ENCODE data around the gene PLBD1.

The PLBD1 gene

GRCh38 chr12:14611640-14612203, 44.0 kb upstream of the PLBD1 start:
- TF ChIP-seq REST (IDR thresholded peaks at IDR 0.05; ENCODE audit: insufficient read depth in 1 of 2, low read depth in 2 of 2, low read length in 2 of 2): no peak
- no peak for TF ChIP-seq TAF1 (IDR thresholded peaks at IDR 0.05; ENCODE audit: borderline replicate concordance, insufficient read depth, low read length)
- TF ChIP-seq POLR2AphosphoS5 (IDR thresholded peaks at IDR 0.05; ENCODE audit: low read depth, low read length): no peak

- TF ChIP-seq SIN3A (IDR thresholded peaks at IDR 0.05; ENCODE audit: borderline replicate concordance, insufficient read depth, low read length): no peak
- no peak for TF ChIP-seq TAF1 (IDR thresholded peaks at IDR 0.05; ENCODE audit: borderline replicate concordance, insufficient read depth, low read length)
- no peak for TF ChIP-seq FOXP2 (optimal IDR thresholded peaks at IDR 0.05; ENCODE audit: borderline replicate concordance, extremely low read depth, extremely low read length, insufficient read depth)
- no peak for TF ChIP-seq POLR2AphosphoS5 (IDR thresholded peaks at IDR 0.05; ENCODE audit: low read depth, low read length)
These were observed 39.9 kb upstream of the PLBD1 start for GRCh38 chr12:14607568-14607967.

- TF ChIP-seq POLR2AphosphoS5 (IDR thresholded peaks at IDR 0.05; ENCODE audit: low read depth, low read length): no peak
- no peak for TF ChIP-seq SIN3A (IDR thresholded peaks at IDR 0.05; ENCODE audit: borderline replicate concordance, insufficient read depth, low read length)
- TF ChIP-seq REST (IDR thresholded peaks at IDR 0.05; ENCODE audit: insufficient read depth in 1 of 2, low read depth in 2 of 2, low read length in 2 of 2): no peak
- TF ChIP-seq FOXP2 (optimal IDR thresholded peaks at IDR 0.05; ENCODE audit: borderline replicate concordance, extremely low read depth, extremely low read length, insufficient read depth): no peak
- no peak for TF ChIP-seq TAF1 (IDR thresholded peaks at IDR 0.05; ENCODE audit: borderline replicate concordance, insufficient read depth, low read length)
These were observed 37.8 kb upstream of the PLBD1 start for GRCh38 chr12:14605401-14605989.

GRCh38 chr12:14601692-14602478, 34.2 kb upstream of the PLBD1 start:
- TF ChIP-seq SIN3A (IDR thresholded peaks at IDR 0.05; ENCODE audit: borderline replicate concordance, insufficient read depth, low read length) (no peak), REST (IDR thresholded peaks at IDR 0.05; ENCODE audit: insufficient read depth in 1 of 2, low read depth in 2 of 2, low read length in 2 of 2) (no peak), POLR2AphosphoS5 (IDR thresholded peaks at IDR 0.05; ENCODE audit: low read depth, low read length) (no peak), TAF1 (IDR thresholded peaks at IDR 0.05; ENCODE audit: borderline replicate concordance, insufficient read depth, low read length) (no peak), FOXP2 (optimal IDR thresholded peaks at IDR 0.05; ENCODE audit: borderline replicate concordance, extremely low read depth, extremely low read length, insufficient read depth) (no peak)

- no peak for TF ChIP-seq REST (IDR thresholded peaks at IDR 0.05; ENCODE audit: insufficient read depth in 1 of 2, low read depth in 2 of 2, low read length in 2 of 2)
- no peak for TF ChIP-seq FOXP2 (optimal IDR thresholded peaks at IDR 0.05; ENCODE audit: borderline replicate concordance, extremely low read depth, extremely low read length, insufficient read depth)
- TF ChIP-seq TAF1 (IDR thresholded peaks at IDR 0.05; ENCODE audit: borderline replicate concordance, insufficient read depth, low read length): no peak
- TF ChIP-seq SIN3A (IDR thresholded peaks at IDR 0.05; ENCODE audit: borderline replicate concordance, insufficient read depth, low read length): no peak
- no peak for TF ChIP-seq POLR2AphosphoS5 (IDR thresholded peaks at IDR 0.05; ENCODE audit: low read depth, low read length)
These were observed 29.8 kb upstream of the PLBD1 start for GRCh38 chr12:14597480-14597879.

Data from PFSK-1 (cell line).